HepG2 (cell line): Measurements from ENCODE around the gene CAB39. TPM values are rescaled to one million over a fixed set of nuclear protein-coding genes. Genes with fewer than 3 reads are reported as not detected.

Source experiments
- ARNTL ChIP-seq: sonication (generic); formaldehyde crosslinking; IDR thresholded peaks from 2 replicates; pipeline ENCODE4 v1.4.0; 2020; ENCODE audit warnings: mild to moderate bottlenecking, missing genetic modification reagents
- FIP1L1 ChIP-seq: fragments of 200-400 bp; formaldehyde crosslinking; IDR thresholded peaks from 2 replicates; pipeline ENCODE4 v1.6.1; 2018; ENCODE audit warnings: low read depth, mild to moderate bottlenecking, low read length, moderate library complexity, borderline replicate concordance; ENCODE audit not compliant: insufficient read depth
- KDM3A ChIP-seq: IDR thresholded peaks from 2 replicates; pipeline ENCODE4 v1.6.1; 2018; ENCODE audit warnings: low read depth, missing compliant biosample characterization
- LCORL ChIP-seq, 2 experiments: fragments of 450-650 bp in 1 of 2; sonication (generic) in 1 of 2; formaldehyde crosslinking in 1 of 2; IDR thresholded peaks; 2 replicates each; pipeline versions ENCODE4 v1.5.0 to v1.6.1; 2017 to 2020; ENCODE audit warnings: antibody characterized with exemption in 1 of 2, missing genetic modification reagents in 1 of 2
- MAZ ChIP-seq, 2 experiments: sonication (generic) in 1 of 2; formaldehyde crosslinking in 1 of 2; IDR thresholded peaks; 2 replicates each; pipeline versions ENCODE4 v1.5.0 to v1.6.1; 2012 to 2020; ENCODE audit warnings: low read depth in 2 of 2, mild to moderate bottlenecking in 2 of 2, borderline replicate concordance in 1 of 2, improper control_type of control experiment in 1 of 2, low read length in 1 of 2, missing genetic modification reagents in 1 of 2, moderate library complexity in 1 of 2
- NCOA5 ChIP-seq: sonication (generic); formaldehyde crosslinking; IDR thresholded peaks from 2 replicates; pipeline ENCODE4 v1.4.0; 2020; ENCODE audit warnings: missing genetic modification reagents
- NFIB ChIP-seq: sonication (generic); formaldehyde crosslinking; IDR thresholded peaks from 2 replicates; pipeline ENCODE4 v1.9.0; 2021; ENCODE audit warnings: missing genetic modification reagents, mild to moderate bottlenecking, borderline replicate concordance
- POGZ ChIP-seq: sonication (generic); formaldehyde crosslinking; IDR thresholded peaks from 2 replicates; pipeline ENCODE4 v1.4.0; 2020; ENCODE audit warnings: mild to moderate bottlenecking, missing genetic modification reagents
- RAD21 ChIP-seq: fragments of 450-650 bp; formaldehyde crosslinking; IDR thresholded peaks from 2 replicates; pipeline ENCODE4 v1.5.0; 2020; ENCODE audit warnings: mild to moderate bottlenecking
- REL ChIP-seq: sonication (generic); formaldehyde crosslinking; conservative IDR thresholded peaks from 2 replicates; pipeline ENCODE4 v1.8.0; 2022; ENCODE audit warnings: mild to moderate bottlenecking, missing genetic modification reagents, moderate library complexity
- SMARCC2 ChIP-seq: fragments of 450-650 bp; IDR thresholded peaks from 2 replicates; pipeline ENCODE4 v1.6.1; 2017; ENCODE audit warnings: antibody characterized with exemption, mild to moderate bottlenecking
- ZNF296 ChIP-seq: sonication (generic); formaldehyde crosslinking; conservative IDR thresholded peaks from 2 replicates; pipeline ENCODE4 v1.5.0; 2020; ENCODE audit warnings: mild to moderate bottlenecking, missing genetic modification reagents
- ZNF383 ChIP-seq: sonication (generic); formaldehyde crosslinking; IDR thresholded peaks from 2 replicates; pipeline ENCODE4 v1.4.0; 2020; ENCODE audit warnings: missing genetic modification reagents, mild to moderate bottlenecking, borderline replicate concordance
- ZNF713 ChIP-seq: sonication (generic); formaldehyde crosslinking; IDR thresholded peaks from 2 replicates; pipeline ENCODE4 v1.4.0; 2020; ENCODE audit warnings: mild to moderate bottlenecking, missing genetic modification reagents
- polyA plus RNA-seq, 8 experiments: library from polyadenylated mRNA; depleted of rRNA in 3 of 8; stranded (reverse) in 7 of 8; unstranded in 1 of 8; fragments of >200 nt; fragmentation: Illumina TruSeq in 4 of 8; extraction: Trizol in 4 of 8; gene quantifications; 2 replicates each; pipeline versions ENCODE4 v1.2.1 to v1.2.3, GENCODE V29; 2011 to 2016; ENCODE audit warnings: low read depth in 4 of 8, missing spikeins in 1 of 8, mixed read lengths in 1 of 8; ENCODE audit not compliant: insufficient read depth in 1 of 8
- total RNA-seq, 5 experiments: library from RNA; depleted of rRNA; stranded (reverse); fragments of >200 nt; fragmentation: Illumina TruSeq; extraction: Trizol; gene quantifications; 2 replicates each; pipeline ENCODE4 v1.2.3, GENCODE V29; 2016; ENCODE audit warnings: low read depth in 1 of 5
- TF ChIP-seq, protein P1 (sequence below): IDR thresholded peaks from 2 replicates; pipeline ENCODE4 v1.6.1; 2016; ENCODE audit warnings: low read depth, control low read depth
- TF ChIP-seq, protein P2 (sequence below): sonication (generic); formaldehyde crosslinking; IDR thresholded peaks from 2 replicates; pipeline ENCODE4 v1.4.0; 2020; ENCODE audit warnings: missing genetic modification reagents
- TF ChIP-seq, protein P3 (sequence below), 2 experiments: sonication (generic) in 1 of 2; formaldehyde crosslinking in 1 of 2; IDR thresholded peaks; 2 replicates each; pipeline versions ENCODE4 v1.4.0 to v1.6.1; 2018 to 2020; ENCODE audit warnings: missing genetic modification reagents in 2 of 2, borderline replicate concordance in 1 of 2, low read depth in 1 of 2, mild to moderate bottlenecking in 1 of 2, missing biosample characterization in 1 of 2
- TF ChIP-seq, protein P4 (sequence below): sonication (generic); formaldehyde crosslinking; IDR thresholded peaks from 2 replicates; pipeline ENCODE4 v1.5.0; 2020; ENCODE audit warnings: missing genetic modification reagents
- TF ChIP-seq, protein P5 (sequence below): sonication (generic); formaldehyde crosslinking; IDR thresholded peaks from 2 replicates; pipeline ENCODE4 v1.4.0; 2020; ENCODE audit warnings: missing genetic modification reagents, borderline replicate concordance

The CAB39 gene
- total and polyA plus RNA-seq, 2 of the 13 experiments (the other 11 are each of a cell fraction or from before 2014, with no cell fraction given) = 19.3 to 45.3 TPM

DNA sequence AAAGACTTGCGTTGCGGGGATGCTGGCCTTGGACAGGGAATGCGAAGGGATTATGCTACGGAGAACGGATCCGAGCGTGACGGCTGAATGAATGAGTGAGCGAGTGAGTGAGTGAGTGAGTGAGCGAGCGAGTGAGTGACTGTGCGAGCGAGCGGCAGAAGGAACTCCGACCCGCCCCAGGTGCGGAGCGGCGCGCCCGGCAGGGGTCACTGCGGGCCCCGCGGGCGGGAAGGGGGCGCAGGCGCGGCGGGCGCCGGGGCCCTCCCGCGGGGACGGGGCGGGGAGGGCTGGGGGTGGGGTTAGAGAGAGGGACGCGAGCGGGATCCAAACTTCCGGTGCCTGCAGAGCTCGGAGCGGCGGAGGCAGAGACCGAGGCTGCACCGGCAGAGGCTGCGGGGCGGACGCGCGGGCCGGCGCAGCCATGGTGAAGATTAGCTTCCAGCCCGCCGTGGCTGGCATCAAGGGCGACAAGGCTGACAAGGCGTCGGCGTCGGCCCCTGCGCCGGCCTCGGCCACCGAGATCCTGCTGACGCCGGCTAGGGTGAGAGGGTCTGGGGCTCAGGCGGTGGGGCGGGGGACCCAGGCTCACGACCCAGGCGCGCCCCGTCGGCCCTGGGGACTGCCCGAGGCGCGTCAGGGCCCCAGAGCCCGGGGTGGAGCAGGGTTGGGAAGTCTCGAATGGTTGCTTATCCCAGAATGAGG is 152.1 kb downstream of the CAB39 start, which contains the start of gene ITM2C (continued):
- no peak for TF ChIP-seq FIP1L1
- TF ChIP-seq, protein P1, sequence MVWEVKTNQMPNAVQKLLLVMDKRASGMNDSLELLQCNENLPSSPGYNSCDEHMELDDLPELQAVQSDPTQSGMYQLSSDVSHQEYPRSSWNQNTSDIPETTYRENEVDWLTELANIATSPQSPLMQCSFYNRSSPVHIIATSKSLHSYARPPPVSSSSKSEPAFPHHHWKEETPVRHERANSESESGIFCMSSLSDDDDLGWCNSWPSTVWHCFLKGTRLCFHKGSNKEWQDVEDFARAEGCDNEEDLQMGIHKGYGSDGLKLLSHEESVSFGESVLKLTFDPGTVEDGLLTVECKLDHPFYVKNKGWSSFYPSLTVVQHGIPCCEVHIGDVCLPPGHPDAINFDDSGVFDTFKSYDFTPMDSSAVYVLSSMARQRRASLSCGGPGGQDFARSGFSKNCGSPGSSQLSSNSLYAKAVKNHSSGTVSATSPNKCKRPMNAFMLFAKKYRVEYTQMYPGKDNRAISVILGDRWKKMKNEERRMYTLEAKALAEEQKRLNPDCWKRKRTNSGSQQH (CRISPR knock-in tag) = 0 out of 2 replicates have a peak, but pooled peaks have one; percentile 26
- peak; percentile 83; the same call in 1 of the 2 replicates for TF ChIP-seq POGZ (CRISPR knock-in tag)
- TF ChIP-seq, protein P2, sequence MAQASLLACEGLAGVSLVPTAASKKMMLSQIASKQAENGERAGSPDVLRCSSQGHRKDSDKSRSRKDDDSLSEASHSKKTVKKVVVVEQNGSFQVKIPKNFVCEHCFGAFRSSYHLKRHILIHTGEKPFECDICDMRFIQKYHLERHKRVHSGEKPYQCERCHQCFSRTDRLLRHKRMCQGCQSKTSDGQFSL (CRISPR knock-in tag) = no peak; the same call in 1 of the 2 replicates
- TF ChIP-seq KDM3A (CRISPR knock-in tag) = no peak
- TF ChIP-seq, protein P3, sequence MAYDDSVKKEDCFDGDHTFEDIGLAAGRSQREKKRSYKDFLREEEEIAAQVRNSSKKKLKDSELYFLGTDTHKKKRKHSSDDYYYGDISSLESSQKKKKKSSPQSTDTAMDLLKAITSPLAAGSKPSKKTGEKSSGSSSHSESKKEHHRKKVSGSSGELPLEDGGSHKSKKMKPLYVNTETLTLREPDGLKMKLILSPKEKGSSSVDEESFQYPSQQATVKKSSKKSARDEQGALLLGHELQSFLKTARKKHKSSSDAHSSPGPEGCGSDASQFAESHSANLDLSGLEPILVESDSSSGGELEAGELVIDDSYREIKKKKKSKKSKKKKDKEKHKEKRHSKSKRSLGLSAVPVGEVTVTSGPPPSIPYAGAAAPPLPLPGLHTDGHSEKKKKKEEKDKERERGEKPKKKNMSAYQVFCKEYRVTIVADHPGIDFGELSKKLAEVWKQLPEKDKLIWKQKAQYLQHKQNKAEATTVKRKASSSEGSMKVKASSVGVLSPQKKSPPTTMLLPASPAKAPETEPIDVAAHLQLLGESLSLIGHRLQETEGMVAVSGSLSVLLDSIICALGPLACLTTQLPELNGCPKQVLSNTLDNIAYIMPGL (CRISPR knock-in tag; IDR thresholded peaks at IDR 0.05; ENCODE audit: borderline replicate concordance in 1 of 2, low read depth in 1 of 2) = peak; percentile 73 to 77; a peak in 3 of 4 replicates
- TF ChIP-seq RAD21 (CRISPR knock-in tag) = no peak
- no peak for TF ChIP-seq LCORL (IDR thresholded peaks at IDR 0.05)
- TF ChIP-seq LCORL (CRISPR knock-in tag; IDR thresholded peaks at IDR 0.05) = peak; percentile 82
- TF ChIP-seq ZNF713 (CRISPR knock-in tag) = 0 out of 2 replicates have a peak, but pooled peaks have one; percentile 63
- no peak for TF ChIP-seq NFIB (CRISPR knock-in tag)
- TF ChIP-seq, protein P4, sequence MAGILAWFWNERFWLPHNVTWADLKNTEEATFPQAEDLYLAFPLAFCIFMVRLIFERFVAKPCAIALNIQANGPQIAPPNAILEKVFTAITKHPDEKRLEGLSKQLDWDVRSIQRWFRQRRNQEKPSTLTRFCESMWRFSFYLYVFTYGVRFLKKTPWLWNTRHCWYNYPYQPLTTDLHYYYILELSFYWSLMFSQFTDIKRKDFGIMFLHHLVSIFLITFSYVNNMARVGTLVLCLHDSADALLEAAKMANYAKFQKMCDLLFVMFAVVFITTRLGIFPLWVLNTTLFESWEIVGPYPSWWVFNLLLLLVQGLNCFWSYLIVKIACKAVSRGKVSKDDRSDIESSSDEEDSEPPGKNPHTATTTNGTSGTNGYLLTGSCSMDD (CRISPR knock-in tag) = no peak
- no peak for TF ChIP-seq ZNF383 (CRISPR knock-in tag)
- TF ChIP-seq SMARCC2 = no peak
- no peak for TF ChIP-seq ARNTL (CRISPR knock-in tag)
- TF ChIP-seq, protein P5, sequence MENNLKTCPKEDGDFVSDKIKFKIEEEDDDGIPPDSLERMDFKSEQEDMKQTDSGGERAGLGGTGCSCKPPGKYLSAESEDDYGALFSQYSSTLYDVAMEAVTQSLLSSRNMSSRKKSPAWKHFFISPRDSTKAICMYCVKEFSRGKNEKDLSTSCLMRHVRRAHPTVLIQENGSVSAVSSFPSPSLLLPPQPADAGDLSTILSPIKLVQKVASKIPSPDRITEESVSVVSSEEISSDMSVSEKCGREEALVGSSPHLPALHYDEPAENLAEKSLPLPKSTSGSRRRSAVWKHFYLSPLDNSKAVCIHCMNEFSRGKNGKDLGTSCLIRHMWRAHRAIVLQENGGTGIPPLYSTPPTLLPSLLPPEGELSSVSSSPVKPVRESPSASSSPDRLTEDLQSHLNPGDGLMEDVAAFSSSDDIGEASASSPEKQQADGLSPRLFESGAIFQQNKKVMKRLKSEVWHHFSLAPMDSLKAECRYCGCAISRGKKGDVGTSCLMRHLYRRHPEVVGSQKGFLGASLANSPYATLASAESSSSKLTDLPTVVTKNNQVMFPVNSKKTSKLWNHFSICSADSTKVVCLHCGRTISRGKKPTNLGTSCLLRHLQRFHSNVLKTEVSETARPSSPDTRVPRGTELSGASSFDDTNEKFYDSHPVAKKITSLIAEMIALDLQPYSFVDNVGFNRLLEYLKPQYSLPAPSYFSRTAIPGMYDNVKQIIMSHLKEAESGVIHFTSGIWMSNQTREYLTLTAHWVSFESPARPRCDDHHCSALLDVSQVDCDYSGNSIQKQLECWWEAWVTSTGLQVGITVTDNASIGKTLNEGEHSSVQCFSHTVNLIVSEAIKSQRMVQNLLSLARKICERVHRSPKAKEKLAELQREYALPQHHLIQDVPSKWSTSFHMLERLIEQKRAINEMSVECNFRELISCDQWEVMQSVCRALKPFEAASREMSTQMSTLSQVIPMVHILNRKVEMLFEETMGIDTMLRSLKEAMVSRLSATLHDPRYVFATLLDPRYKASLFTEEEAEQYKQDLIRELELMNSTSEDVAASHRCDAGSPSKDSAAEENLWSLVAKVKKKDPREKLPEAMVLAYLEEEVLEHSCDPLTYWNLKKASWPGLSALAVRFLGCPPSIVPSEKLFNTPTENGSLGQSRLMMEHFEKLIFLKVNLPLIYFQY (CRISPR knock-in tag) = no peak
- TF ChIP-seq NCOA5 = no peak
- peak; percentile 84; the same call in 1 of the 2 replicates for TF ChIP-seq MAZ (IDR thresholded peaks at IDR 0.05; ENCODE audit: borderline replicate concordance, low read depth, low read length)
- no peak; the same call in none of the 2 replicates for TF ChIP-seq MAZ (CRISPR knock-in tag; IDR thresholded peaks at IDR 0.05; ENCODE audit: low read depth)
- no peak for TF ChIP-seq ZNF296
- TF ChIP-seq REL (CRISPR knock-in tag) = no peak; the same call in 1 of the 2 replicates
